ENCODE results near the gene ENTPD5. TPM values are rescaled to one million over a fixed set of nuclear protein-coding genes. Genes with fewer than 3 reads are reported as not detected.

Gene ENTPD5
- total RNA-seq, 4 donors from 2014 or later: 8.0 to 12.9 (median 11.0) TPM

GRCh38 chr14:74035556-74035955 lies 16.5 kb upstream of the ENTPD5 start:
- H3K27me3 ChIP-seq: no peaks in the 10 kb centered on the region
- 82 to 96% methylated on average over 4 of the region's 4 CpGs for WGBS, 2 donors

GRCh38 chr14:74034572-74034971 lies 15.5 kb upstream of the ENTPD5 start:
- H3K9me3 ChIP-seq: no peaks in the 10 kb centered on the region
- WGBS, 2 donors: 83 to 89% methylated on average over 3 of the region's 3 CpGs

More at GRCh38 chr14:74035556-74035955, 16.5 kb upstream of the ENTPD5 start:
- Histone ChIP-seq H3K36me3 (peaks cover 0 to 41% (median 0%) of the 10 kb centered on the region in 3 donors), H3K4me1 (no peaks in the 10 kb centered on the region), H3K9me3 (no peaks in the 10 kb centered on the region), H3K4me3 (no peak overlapping the region), H3K27ac (no peak overlapping the region)
- TF ChIP-seq, protein P1, sequence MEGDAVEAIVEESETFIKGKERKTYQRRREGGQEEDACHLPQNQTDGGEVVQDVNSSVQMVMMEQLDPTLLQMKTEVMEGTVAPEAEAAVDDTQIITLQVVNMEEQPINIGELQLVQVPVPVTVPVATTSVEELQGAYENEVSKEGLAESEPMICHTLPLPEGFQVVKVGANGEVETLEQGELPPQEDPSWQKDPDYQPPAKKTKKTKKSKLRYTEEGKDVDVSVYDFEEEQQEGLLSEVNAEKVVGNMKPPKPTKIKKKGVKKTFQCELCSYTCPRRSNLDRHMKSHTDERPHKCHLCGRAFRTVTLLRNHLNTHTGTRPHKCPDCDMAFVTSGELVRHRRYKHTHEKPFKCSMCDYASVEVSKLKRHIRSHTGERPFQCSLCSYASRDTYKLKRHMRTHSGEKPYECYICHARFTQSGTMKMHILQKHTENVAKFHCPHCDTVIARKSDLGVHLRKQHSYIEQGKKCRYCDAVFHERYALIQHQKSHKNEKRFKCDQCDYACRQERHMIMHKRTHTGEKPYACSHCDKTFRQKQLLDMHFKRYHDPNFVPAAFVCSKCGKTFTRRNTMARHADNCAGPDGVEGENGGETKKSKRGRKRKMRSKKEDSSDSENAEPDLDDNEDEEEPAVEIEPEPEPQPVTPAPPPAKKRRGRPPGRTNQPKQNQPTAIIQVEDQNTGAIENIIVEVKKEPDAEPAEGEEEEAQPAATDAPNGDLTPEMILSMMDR (IDR thresholded peaks at IDR 0.05): no peak
- TF ChIP-seq EP300 (IDR thresholded peaks at IDR 0.05): no peak
- no peak for TF ChIP-seq POLR2A (IDR thresholded peaks at IDR 0.05)
- no peak for DNase-seq (ENCODE audit: low spot score in 2 of 2)

DNA sequence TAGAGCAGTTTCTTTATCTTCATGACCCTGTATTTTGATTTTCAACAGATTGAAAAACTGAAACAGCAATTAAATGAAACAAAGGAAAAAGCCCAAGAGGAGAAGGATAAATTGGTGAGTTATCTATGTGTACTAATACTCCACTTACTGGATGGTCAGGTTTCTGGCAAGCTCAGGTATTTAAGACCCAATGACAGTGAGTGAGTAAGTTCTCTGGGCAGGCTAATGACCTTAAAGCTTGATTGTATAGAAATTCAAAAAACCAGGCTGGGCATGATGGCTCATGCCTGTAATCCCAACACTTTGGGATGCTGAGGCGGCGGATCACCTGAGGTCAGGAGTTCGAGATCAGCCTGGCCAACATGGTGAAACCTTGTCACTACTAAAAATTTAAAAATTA lies 10.0 kb upstream of the ENTPD5 start:
- H3K27ac ChIP-seq: no peak overlapping the region
- peaks cover 0 to 25% (median 0%) of the 10 kb centered on the region in 3 donors for H3K36me3 ChIP-seq
- H3K4me1 ChIP-seq: no peaks in the 10 kb centered on the region
- WGBS, 2 donors: 97 to 98% methylated on average over 3 of the region's 3 CpGs
- no peaks in the 10 kb centered on the region for H3K9me3 ChIP-seq
- no peak for DNase-seq (ENCODE audit: low spot score in 2 of 2)
- H3K27me3 ChIP-seq: no peaks in the 10 kb centered on the region
- TF ChIP-seq EP300 (IDR thresholded peaks at IDR 0.05) (no peak), POLR2A (IDR thresholded peaks at IDR 0.05) (no peak)
- TF ChIP-seq, protein P1 (IDR thresholded peaks at IDR 0.05): no peak
- H3K4me3 ChIP-seq: no peak overlapping the region

More at GRCh38 chr14:74034572-74034971, 15.5 kb upstream of the ENTPD5 start:
- Histone ChIP-seq H3K36me3 (peaks cover 0 to 39% (median 0%) of the 10 kb centered on the region in 3 donors), H3K27ac (no peak overlapping the region), H3K4me1 (no peaks in the 10 kb centered on the region), H3K4me3 (no peak overlapping the region), H3K27me3 (no peaks in the 10 kb centered on the region)
- TF ChIP-seq, protein P1 (IDR thresholded peaks at IDR 0.05): no peak
- TF ChIP-seq EP300 (IDR thresholded peaks at IDR 0.05) (no peak), POLR2A (IDR thresholded peaks at IDR 0.05) (no peak)
- no peak for DNase-seq (ENCODE audit: low spot score in 2 of 2)

DNA sequence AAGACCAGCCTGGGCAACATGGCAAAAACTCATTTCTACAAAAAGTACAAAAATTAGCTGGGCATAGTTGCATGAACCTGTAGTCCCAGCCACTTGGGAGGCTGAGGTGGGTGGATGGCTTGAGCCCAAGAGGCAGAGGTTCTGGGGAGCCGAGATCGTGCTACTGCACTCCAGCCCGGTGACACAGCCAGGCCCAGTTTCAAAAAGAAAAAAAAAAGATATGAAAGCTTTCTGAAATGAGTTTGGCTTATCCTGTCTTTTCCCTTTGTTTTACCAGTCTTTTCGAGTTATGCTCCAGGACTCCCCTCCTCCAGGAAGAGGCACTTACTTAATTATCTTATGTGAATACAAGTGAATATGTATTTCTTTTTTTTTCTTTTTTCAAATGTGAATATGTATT lies 3.3 kb upstream of the ENTPD5 start:
- TF ChIP-seq EP300 (IDR thresholded peaks at IDR 0.05): no peak
- no peak for TF ChIP-seq POLR2A (IDR thresholded peaks at IDR 0.05)
- TF ChIP-seq, protein P1 (IDR thresholded peaks at IDR 0.05): no peak
- WGBS, 2 donors: 69 to 77% methylated on average over 4 of the region's 4 CpGs
- Histone ChIP-seq H3K36me3 (no peaks in the 10 kb centered on the region), H3K27me3 (no peaks in the 10 kb centered on the region), H3K4me1 (peaks cover 0 to 20% (median 6%) of the 10 kb centered on the region in 4 donors), H3K9me3 (no peaks in the 10 kb centered on the region), H3K27ac (no peak overlapping the region), H3K4me3 (no peak overlapping the region)
- DNase-seq (ENCODE audit: low spot score in 2 of 2): no peak

DNA sequence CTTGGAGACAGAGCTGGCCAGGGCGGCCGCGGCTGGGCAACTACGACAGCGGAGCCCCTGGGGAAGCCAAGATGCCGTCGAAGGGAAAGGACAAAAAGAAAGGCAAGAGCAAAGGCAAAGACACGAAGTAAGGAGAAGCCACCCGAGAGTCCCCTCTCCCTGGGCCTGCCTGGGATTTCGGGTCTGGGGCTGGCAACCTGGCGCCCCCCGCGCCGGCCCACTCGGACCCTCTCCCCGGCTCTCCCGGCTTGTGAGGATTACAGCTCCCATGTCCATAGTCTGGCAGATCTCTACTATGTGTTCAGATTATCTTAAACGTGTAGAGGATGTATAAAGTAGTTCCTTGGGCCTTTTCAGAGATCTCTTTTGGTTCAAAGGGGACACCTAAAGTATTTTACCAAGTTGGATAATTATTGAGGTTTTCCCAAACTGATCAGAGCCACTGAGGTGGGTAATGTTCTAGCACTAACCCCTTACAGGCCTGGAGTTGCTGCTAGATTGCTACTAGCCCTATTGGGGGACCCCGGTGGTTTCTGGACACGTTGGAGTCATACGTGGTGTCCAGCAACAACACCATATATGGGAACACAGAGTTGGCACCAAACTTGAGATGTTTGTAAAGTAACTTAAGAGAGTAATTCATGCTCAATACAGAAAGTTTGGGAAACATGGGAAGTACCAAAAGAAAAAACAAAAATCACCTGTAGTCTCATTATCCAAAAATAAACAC lies 485 bp upstream of the ENTPD5 start:
- WGBS, 2 donors: 2 to 3% methylated on average over 21 of the region's 21 CpGs
- peak in 1 of 2 donors; percentile 6 for DNase-seq (ENCODE audit: low spot score in 2 of 2)
- Histone ChIP-seq H3K27me3 (no peaks in the 10 kb centered on the region), H3K4me3 (peak overlapping the region; percentile 73 to 97 (median 76)), H3K36me3 (peaks cover 0 to 5% (median 0%) of the 10 kb centered on the region in 3 donors), H3K27ac (peak overlapping the region; percentile 89 to 99 (median 95)), H3K9me3 (no peaks in the 10 kb centered on the region), H3K4me1 (peaks cover 0 to 20% (median 6%) of the 10 kb centered on the region in 4 donors)
- TF ChIP-seq, protein P1 (IDR thresholded peaks at IDR 0.05): no peak
- peak in 1 of 2 donors; percentile 16 for TF ChIP-seq POLR2A (IDR thresholded peaks at IDR 0.05)
- no peak for TF ChIP-seq EP300 (IDR thresholded peaks at IDR 0.05)
